AG04450 (cell line): ENCODE measurements around the gene FCGR3B. TPM values are rescaled to one million over a fixed set of nuclear protein-coding genes. Genes with fewer than 3 reads are reported as not detected.
"Not testable (repeated sequence)": the region's sequence is repeated elsewhere in the genome, so short reads cannot be mapped to it uniquely, and the experiment has no call there.

Experiments used
- CTCF ChIA-PET: fragments of 300-600, 350-600 bp; formaldehyde crosslinking; extraction: SDS; loops from one replicate; lab custom pipeline; 2022; ENCODE audit warnings: antibody characterized with exemption, inconsistent platforms; lab: Charles Lee
- POLR2A ChIA-PET: fragments of 350-600 bp; formaldehyde crosslinking; extraction: SDS; loops from one replicate; lab custom pipeline; 2021; ENCODE audit warnings: antibody characterized with exemption, inconsistent platforms; lab: Yijun Ruan, JAX
- DNase-seq: peaks from one replicate; pipeline ENCODE4 v3.0.0-alpha.2; 2011; ENCODE audit warnings: low read depth, low spot score
- H3K27ac ChIP-seq: one replicate; pipeline ENCODE4 v1.5.1; 2012; ENCODE audit warnings: low read depth, low read length, control low read depth
- H3K27me3 ChIP-seq: one replicate; pipeline ENCODE4 v1.6.0; 2012; ENCODE audit warnings: low read length; ENCODE audit not compliant: control insufficient read depth, insufficient read depth
- H3K4me3 ChIP-seq: 2 replicates; pipeline ENCODE4 v1.5.1; 2011; ENCODE audit warnings: mild to moderate bottlenecking, low read depth, low read length, control low read depth
- H3K9me3 ChIP-seq: 2 replicates; pipeline ENCODE4 v1.5.1; 2012; ENCODE audit warnings: low read length; ENCODE audit not compliant: control insufficient read depth, insufficient read depth
- polyA plus RNA-seq: library from polyadenylated mRNA; depleted of rRNA; stranded (reverse); fragments of >200 nt; gene quantifications from 2 replicates; pipeline ENCODE4 v1.2.3, GENCODE V29; 2011

Gene FCGR3B
- polyA plus RNA-seq, 1 experiment, result not detected

- H3K9me3 ChIP-seq, DNase-seq, H3K27me3 ChIP-seq, POLR2A ChIA-PET: not testable (repeated sequence)
- Histone ChIP-seq H3K27ac (peak overlapping the region; percentile 21), H3K4me3 (peak overlapping the region; percentile 41; the same call in 1 of the 2 replicates)
- CTCF ChIA-PET, result interaction anchor here (0.9 kb wide), 1 partner anchor 135 kb away, joined by 3 read pairs; no protein-coding TSS in a partner anchor
Measured at GRCh38 chr1:161605762-161606540, 25.0 kb downstream of the FCGR3B start.

DNA sequence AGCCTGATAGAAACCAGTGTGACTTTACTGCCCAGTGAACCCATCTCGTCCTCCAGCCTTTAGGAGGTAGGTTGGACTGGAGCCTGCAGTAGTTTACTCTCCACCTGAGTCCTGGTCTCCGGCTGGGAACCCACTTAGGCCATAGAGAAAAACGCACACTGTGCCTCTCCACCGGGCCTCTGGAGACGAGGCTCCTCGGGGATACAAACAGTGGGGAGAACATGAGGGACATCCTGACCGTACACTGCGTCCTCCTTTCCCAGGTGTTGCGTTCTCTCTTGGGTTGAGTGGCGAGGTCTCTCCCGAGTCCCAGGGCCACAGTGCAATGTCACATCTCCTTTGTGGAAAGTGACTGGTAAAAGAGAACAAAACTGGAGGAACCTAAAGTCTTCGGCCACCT, 26.0 kb downstream of the FCGR3B start:
- H3K27ac ChIP-seq, POLR2A ChIA-PET, H3K9me3 ChIP-seq, DNase-seq, H3K4me3 ChIP-seq, H3K27me3 ChIP-seq: not testable (repeated sequence)
- CTCF ChIA-PET, result interaction anchor here (0.9 kb wide), 1 partner anchor 136 kb away, joined by 3 read pairs; no protein-coding TSS in a partner anchor

DNA sequence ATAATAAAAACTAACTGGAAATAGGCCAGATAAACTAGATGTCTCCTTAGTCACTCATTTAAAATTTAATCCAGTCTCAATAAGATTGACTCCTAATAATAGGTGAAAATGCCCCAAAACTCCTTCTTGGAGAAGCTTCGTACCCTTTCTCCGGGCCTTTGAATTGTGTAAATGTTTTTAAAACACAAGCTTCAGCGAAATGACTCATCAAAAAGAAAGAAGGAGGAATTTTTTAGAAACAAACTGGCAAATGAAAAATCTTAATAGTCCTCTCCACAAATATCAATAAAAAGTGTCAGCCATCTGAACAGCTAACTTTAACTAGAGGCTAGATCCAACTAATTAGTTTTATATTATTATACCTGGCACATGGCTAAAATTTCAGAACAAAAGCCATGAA, 33.9 kb downstream of the FCGR3B start:
- CTCF ChIA-PET, H3K9me3 ChIP-seq, H3K27ac ChIP-seq, H3K4me3 ChIP-seq, DNase-seq, H3K27me3 ChIP-seq, POLR2A ChIA-PET: not testable (repeated sequence)

- POLR2A ChIA-PET, H3K27me3 ChIP-seq, DNase-seq, CTCF ChIA-PET, H3K9me3 ChIP-seq, H3K4me3 ChIP-seq: not testable (repeated sequence)
- H3K27ac ChIP-seq, result peak overlapping the region; percentile 80
Measured at GRCh38 chr1:161595583-161595982, 35.4 kb downstream of the FCGR3B start.

DNA sequence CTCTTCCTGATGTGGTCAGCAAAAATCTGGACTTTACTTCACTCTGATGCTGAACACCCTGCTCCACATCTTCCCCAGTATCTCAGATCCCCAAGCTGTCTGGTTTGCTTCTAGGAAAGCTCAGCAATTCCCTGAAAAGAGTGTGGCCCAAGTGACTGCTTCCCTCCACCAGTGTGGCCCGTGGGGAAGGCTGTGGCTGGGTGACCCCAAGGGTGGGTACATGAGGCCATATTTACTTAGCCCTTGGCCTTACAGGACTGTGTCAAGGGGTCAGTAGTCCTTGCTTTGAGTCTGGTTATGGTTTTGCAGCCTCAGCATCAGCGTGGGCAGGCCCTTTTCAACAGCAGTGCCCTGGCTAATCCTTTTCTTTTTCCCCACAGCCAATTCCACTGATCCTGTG, 35.8 kb downstream of the FCGR3B start:
- H3K4me3 ChIP-seq, DNase-seq, POLR2A ChIA-PET, CTCF ChIA-PET, H3K9me3 ChIP-seq, H3K27me3 ChIP-seq: not testable (repeated sequence)
- peak overlapping the region; percentile 80 for H3K27ac ChIP-seq

- H3K9me3 ChIP-seq, H3K27me3 ChIP-seq, DNase-seq, CTCF ChIA-PET, H3K4me3 ChIP-seq, POLR2A ChIA-PET, H3K27ac ChIP-seq: not testable (repeated sequence)
Measured at GRCh38 chr1:161594269-161594984, 36.5 kb downstream of the FCGR3B start.

- H3K4me3 ChIP-seq, CTCF ChIA-PET, H3K27ac ChIP-seq, H3K9me3 ChIP-seq, H3K27me3 ChIP-seq, DNase-seq, POLR2A ChIA-PET: not testable (repeated sequence)
Measured at GRCh38 chr1:161593092-161593755, 37.8 kb downstream of the FCGR3B start.

DNA sequence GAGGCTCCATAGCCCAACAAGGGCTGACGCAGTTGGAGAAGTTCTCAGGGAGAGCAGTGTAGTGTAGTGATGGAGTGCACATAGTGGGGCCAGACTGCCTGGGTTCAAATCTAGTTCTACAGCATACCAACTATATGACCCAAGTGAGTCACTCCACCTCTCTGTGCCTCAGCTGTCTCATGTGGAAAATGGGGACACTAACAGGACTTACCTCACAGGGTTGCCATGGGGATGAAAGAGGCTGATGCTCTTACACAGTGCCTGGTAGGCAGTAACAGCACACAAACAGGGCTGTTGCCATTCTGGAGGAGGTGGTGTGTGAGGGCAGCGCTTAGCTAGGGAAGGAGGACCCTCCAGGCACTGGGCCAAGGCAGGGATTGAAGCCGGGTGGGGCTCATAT, 38.4 kb downstream of the FCGR3B start:
- DNase-seq, CTCF ChIA-PET, H3K4me3 ChIP-seq, H3K27me3 ChIP-seq, POLR2A ChIA-PET, H3K27ac ChIP-seq, H3K9me3 ChIP-seq: not testable (repeated sequence)

DNA sequence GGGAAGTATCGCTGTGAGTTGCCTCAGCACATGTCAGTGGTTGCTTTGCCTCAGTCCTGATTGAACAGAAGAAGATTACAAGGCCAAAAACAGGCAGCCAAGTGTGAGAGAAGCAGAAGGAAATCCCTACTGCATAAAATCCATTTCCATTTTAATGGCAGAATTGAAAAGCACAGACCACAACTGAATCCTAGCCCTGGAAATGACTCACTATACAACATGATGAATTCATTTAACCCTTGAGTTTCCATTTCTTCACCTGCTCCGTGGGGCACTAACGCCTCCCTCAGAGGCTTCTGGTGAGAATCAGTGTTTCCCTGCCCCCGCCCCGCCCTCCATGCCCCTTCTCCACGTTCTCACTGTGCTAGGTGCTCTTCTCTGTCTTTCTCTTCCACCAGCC, 41.1 kb downstream of the FCGR3B start:
- DNase-seq, H3K9me3 ChIP-seq, CTCF ChIA-PET, POLR2A ChIA-PET, H3K27ac ChIP-seq, H3K4me3 ChIP-seq, H3K27me3 ChIP-seq: not testable (repeated sequence)

DNA sequence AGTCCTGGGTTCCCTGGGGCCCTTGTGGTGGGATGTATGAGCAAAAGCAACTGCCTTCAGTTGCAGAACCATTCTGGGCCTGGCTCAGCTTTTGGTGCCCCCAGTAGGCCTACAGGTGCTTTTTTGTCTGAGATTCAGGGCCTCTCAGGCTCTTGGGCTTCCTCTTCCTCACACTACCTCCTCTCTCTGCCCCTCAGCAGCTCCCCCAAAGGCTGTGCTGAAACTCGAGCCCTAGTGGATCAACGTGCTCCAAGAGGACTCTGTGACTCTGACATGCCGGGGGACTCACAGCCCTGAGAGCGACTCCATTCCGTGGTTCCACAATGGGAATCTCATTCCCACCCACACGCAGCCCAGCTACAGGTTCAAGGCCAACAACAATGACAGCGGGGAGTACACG, 41.6 kb downstream of the FCGR3B start:
- H3K9me3 ChIP-seq, H3K4me3 ChIP-seq, POLR2A ChIA-PET, H3K27me3 ChIP-seq, CTCF ChIA-PET, DNase-seq, H3K27ac ChIP-seq: not testable (repeated sequence)

- H3K27me3 ChIP-seq, POLR2A ChIA-PET, CTCF ChIA-PET, H3K9me3 ChIP-seq, DNase-seq, H3K4me3 ChIP-seq, H3K27ac ChIP-seq: not testable (repeated sequence)
Measured at GRCh38 chr1:161588596-161588995, 42.4 kb downstream of the FCGR3B start.
